KMS-11 (cell line): ENCODE data around the gene DGKB.

Experiments used
- H2AFZ ChIP-seq: fragments of 200-600 bp; sonication (generic); 2 replicates; pipeline ENCODE4 v1.6.1; 2016; ENCODE audit warnings: antibody characterized with exemption, mixed run types, low read depth
- H3K27ac ChIP-seq: fragments of 200-600 bp; sonication (generic); 2 replicates; pipeline ENCODE4 v1.6.1; 2016; ENCODE audit warnings: mild to moderate bottlenecking, mixed run types
- H3K27me3 ChIP-seq: fragments of 200-600 bp; sonication (generic); 2 replicates; pipeline ENCODE4 v1.6.1; 2017; ENCODE audit warnings: mild to moderate bottlenecking, low read depth, mixed run types, moderate library complexity; ENCODE audit not compliant: insufficient read depth
- H3K36me3 ChIP-seq: fragments of 200-600 bp; sonication (generic); 2 replicates; pipeline ENCODE4 v1.6.1; 2017; ENCODE audit warnings: mild to moderate bottlenecking, mixed run types; ENCODE audit not compliant: insufficient read depth
- H3K4me1 ChIP-seq: fragments of 200-600 bp; sonication (generic); 2 replicates; pipeline ENCODE4 v1.6.1; 2016; ENCODE audit warnings: mild to moderate bottlenecking, low read depth, mixed run types; ENCODE audit not compliant: poor library complexity, severe bottlenecking
- H3K4me2 ChIP-seq: fragments of 200-600 bp; sonication (generic); 2 replicates; pipeline ENCODE4 v1.7.0; 2016; ENCODE audit warnings: mild to moderate bottlenecking, mixed run types
- H3K4me3 ChIP-seq: fragments of 200-600 bp; sonication (generic); IDR thresholded peaks from 2 replicates; pipeline ENCODE4 v1.6.1; 2017; ENCODE audit warnings: low read depth, low read length, mixed read lengths; ENCODE audit not compliant: insufficient read depth
- H3K79me2 ChIP-seq: fragments of 200-600 bp; sonication (generic); 2 replicates; pipeline ENCODE4 v1.6.1; 2016; ENCODE audit warnings: low read depth, mixed run types; ENCODE audit not compliant: insufficient read depth
- H3K9ac ChIP-seq: fragments of 200-600 bp; sonication (generic); 2 replicates; pipeline ENCODE4 v1.6.1; 2016; ENCODE audit warnings: mild to moderate bottlenecking, mixed run types
- H4K20me1 ChIP-seq: fragments of 200-600 bp; sonication (generic); 2 replicates; pipeline ENCODE4 v1.6.1; 2016; ENCODE audit warnings: mild to moderate bottlenecking, mixed run types; ENCODE audit not compliant: insufficient read depth
- CTCF ChIP-seq: fragments of 200-600 bp; sonication (generic); conservative IDR thresholded peaks from 2 replicates; pipeline ENCODE4 v1.6.1; 2017; ENCODE audit warnings: low read depth, mild to moderate bottlenecking, antibody characterized with exemption, low read length, moderate library complexity, mixed read lengths

The DGKB gene

GRCh38 chr7:14896461-14896860 is 6.1 kb downstream of the DGKB start:
- no peak overlapping the region for H3K9ac ChIP-seq
- no peak overlapping the region for H3K27ac ChIP-seq
- no peaks in the 10 kb centered on the region for H4K20me1 ChIP-seq
- no peak overlapping the region for H3K4me3 ChIP-seq
- H3K4me2 ChIP-seq = no peak overlapping the region
- H3K4me1 ChIP-seq = no peaks in the 10 kb centered on the region
- no peak overlapping the region for H2AFZ ChIP-seq
- H3K27me3 ChIP-seq = no peaks in the 10 kb centered on the region
- no peaks in the 10 kb centered on the region for H3K36me3 ChIP-seq
- no peaks in the 10 kb centered on the region for H3K79me2 ChIP-seq
- no peak for TF ChIP-seq CTCF

GRCh38 chr7:14894826-14895225 is 7.7 kb downstream of the DGKB start:
- H4K20me1 ChIP-seq = no peaks in the 10 kb centered on the region
- no peak overlapping the region for H3K4me3 ChIP-seq
- no peak for TF ChIP-seq CTCF
- no peaks in the 10 kb centered on the region for H3K79me2 ChIP-seq
- no peak overlapping the region for H3K4me2 ChIP-seq
- H3K36me3 ChIP-seq = no peaks in the 10 kb centered on the region
- no peak overlapping the region for H3K27ac ChIP-seq
- no peaks in the 10 kb centered on the region for H3K4me1 ChIP-seq
- H2AFZ ChIP-seq = no peak overlapping the region
- H3K27me3 ChIP-seq = no peaks in the 10 kb centered on the region
- no peak overlapping the region for H3K9ac ChIP-seq

- Histone ChIP-seq H3K27me3 (no peaks in the 10 kb centered on the region), H2AFZ (no peak overlapping the region), H3K36me3 (no peaks in the 10 kb centered on the region), H3K4me2 (no peak overlapping the region), H3K9ac (no peak overlapping the region), H4K20me1 (no peaks in the 10 kb centered on the region), H3K27ac (no peak overlapping the region), H3K4me1 (no peaks in the 10 kb centered on the region), H3K4me3 (no peak overlapping the region), H3K79me2 (no peaks in the 10 kb centered on the region)
- TF ChIP-seq CTCF = no peak
These were observed 9.6 kb downstream of the DGKB start for GRCh38 chr7:14892961-14893360.

- Histone ChIP-seq H3K79me2 (no peaks in the 10 kb centered on the region), H3K9ac (no peak overlapping the region), H2AFZ (no peak overlapping the region), H3K27ac (no peak overlapping the region), H4K20me1 (no peaks in the 10 kb centered on the region), H3K4me1 (no peaks in the 10 kb centered on the region), H3K4me3 (no peak overlapping the region), H3K27me3 (no peaks in the 10 kb centered on the region), H3K36me3 (no peaks in the 10 kb centered on the region), H3K4me2 (no peak overlapping the region)
- no peak for TF ChIP-seq CTCF
These were observed 11.3 kb downstream of the DGKB start for GRCh38 chr7:14891289-14891688.

- H3K4me2 ChIP-seq = no peak overlapping the region
- no peak overlapping the region for H3K9ac ChIP-seq
- H3K36me3 ChIP-seq = no peaks in the 10 kb centered on the region
- no peak overlapping the region for H3K4me3 ChIP-seq
- no peak overlapping the region for H2AFZ ChIP-seq
- no peaks in the 10 kb centered on the region for H3K4me1 ChIP-seq
- no peak overlapping the region for H3K27ac ChIP-seq
- TF ChIP-seq CTCF = no peak
- H4K20me1 ChIP-seq = no peaks in the 10 kb centered on the region
- no peaks in the 10 kb centered on the region for H3K27me3 ChIP-seq
- H3K79me2 ChIP-seq = no peaks in the 10 kb centered on the region
These were observed 13.6 kb downstream of the DGKB start for GRCh38 chr7:14888962-14889361.
